K562 (cell line): ENCODE results near the gene HIPK1. TPM values are rescaled to one million over a fixed set of nuclear protein-coding genes. Genes with fewer than 3 reads are reported as not detected.

ENCODE experiments used
- ATAC-seq: fragments of 200-7000 bp; cut with Tn5 transposase; 3 replicates; pipeline ENCODE4 v1.9.1; 2020; ENCODE audit warnings: moderate library complexity
- BruUV-seq: library from RNA; stranded (reverse); fragments of 400-500 nt; replicated peaks from 2 replicates; lab custom pipeline; 2021; lab: Mats Ljungman, UMichigan
- CTCF ChIA-PET: fragments of 300-600 bp; formaldehyde crosslinking; extraction: SDS; loops from one replicate; lab custom pipeline; 2021; ENCODE audit warnings: low intra/inter-chr PET ratio; lab: Yijun Ruan, JAX
- POLR2A ChIA-PET: fragments of 300-600, 350-650 bp; sonication (Branson Sonifier 250); formaldehyde crosslinking; extraction: SDS; loops from one replicate; lab custom pipeline; 2021; ENCODE audit warnings: antibody characterized with exemption, inconsistent platforms; lab: Yijun Ruan, JAX
- DNase-seq, 4 experiments: peaks; one replicate each; pipeline versions ENCODE4 v3.0.0 to v3.0.0-alpha.2; 2011 to 2018; ENCODE audit warnings: low spot score in 3 of 4, mixed read lengths in 3 of 4; ENCODE audit errors: extremely low read depth in 1 of 4
- FAIRE-seq: peaks from 2 replicates; lab custom pipeline; 2011; peaks lifted over from hg19 to GRCh38; lab: Jason Lieb, UNC
- H2AFZ ChIP-seq: 2 replicates; pipeline ENCODE4 v1.6.0; 2011; ENCODE audit warnings: low read depth, low read length, control low read depth, inconsistent platforms
- H3K27ac ChIP-seq: fragments of 200-600 bp; 3 replicates; pipeline ENCODE4 v1.8.0; 2011; ENCODE audit warnings: low read depth, mild to moderate bottlenecking, control low read depth, inconsistent platforms, low read length, moderate library complexity, mixed read lengths; ENCODE audit errors: extremely low read depth
- H3K27me3 ChIP-seq, 2 experiments: fragments of 300-600 bp in 1 of 2; 2 replicates in 1 of 2; 3 replicates in 1 of 2; pipeline versions ENCODE4 v1.6.0 to v1.8.0; 2011; ENCODE audit warnings: inconsistent platforms in 2 of 2, low read length in 2 of 2, mild to moderate bottlenecking in 1 of 2, mixed read lengths in 1 of 2, moderate library complexity in 1 of 2; ENCODE audit not compliant: control insufficient read depth in 2 of 2, insufficient read depth in 2 of 2
- H3K36me3 ChIP-seq: fragments of 300-600 bp; 3 replicates; pipeline ENCODE4 v1.8.0; 2011; ENCODE audit warnings: mild to moderate bottlenecking, low read length, inconsistent platforms; ENCODE audit not compliant: control insufficient read depth, insufficient read depth
- H3K4me1 ChIP-seq, 2 experiments: fragments of 200-600 bp in 1 of 2; replicated peaks in 1 of 2; 2 replicates in 1 of 2; 3 replicates in 1 of 2; pipeline versions ENCODE4 v1.5.1 to v1.8.0; 2011; ENCODE audit warnings: inconsistent platforms in 2 of 2, low read length in 2 of 2, mild to moderate bottlenecking in 1 of 2, mixed read lengths in 1 of 2, moderate library complexity in 1 of 2; ENCODE audit not compliant: control insufficient read depth in 2 of 2, insufficient read depth in 2 of 2
- H3K4me2 ChIP-seq: 2 replicates; pipeline ENCODE4 v1.6.1; 2011; ENCODE audit warnings: low read length, control low read depth, inconsistent platforms, mixed read lengths; ENCODE audit not compliant: insufficient read depth
- H3K4me3 ChIP-seq: fragments of 200-600 bp; sonication (generic), shearing (Covaris generic); 2 replicates; pipeline ENCODE4 v1.5.1; 2016; ENCODE audit warnings: control low read depth, inconsistent platforms
- H3K79me2 ChIP-seq: fragments of 200-600 bp; 3 replicates; pipeline ENCODE4 v1.8.0; 2011; ENCODE audit warnings: low read length, inconsistent platforms; ENCODE audit not compliant: control insufficient read depth, insufficient read depth
- H3K9ac ChIP-seq, 2 experiments: 2 replicates each; pipeline versions ENCODE4 v1.6.0 to v1.6.1; 2011; ENCODE audit warnings: low read depth in 2 of 2, low read length in 2 of 2, control low read depth in 1 of 2, inconsistent platforms in 1 of 2, mild to moderate bottlenecking in 1 of 2, mixed read lengths in 1 of 2; ENCODE audit not compliant: insufficient read depth in 1 of 2
- H3K9me1 ChIP-seq: one replicate; pipeline ENCODE4 v1.6.0; 2011; ENCODE audit warnings: inconsistent platforms, mild to moderate bottlenecking, low read length, moderate library complexity; ENCODE audit not compliant: control insufficient read depth, insufficient read depth
- H3K9me3 ChIP-seq: replicated peaks from 2 replicates; pipeline ENCODE4 v1.5.1; 2011; ENCODE audit warnings: low read depth, low read length, inconsistent platforms; ENCODE audit not compliant: control insufficient read depth, insufficient read depth
- H4K20me1 ChIP-seq: replicated peaks from 2 replicates; pipeline ENCODE4 v1.6.1; 2011; ENCODE audit warnings: low read length, inconsistent platforms, mixed read lengths; ENCODE audit not compliant: control insufficient read depth, insufficient read depth
- E2F3 ChIP-seq: fragments of 250-450 bp; sonication (Bioruptor Pico); IDR thresholded peaks from 2 replicates; pipeline ENCODE4 v1.4.0; 2020; ENCODE audit warnings: mild to moderate bottlenecking
- HNRNPUL1 ChIP-seq: fragments of 200-400 bp; formaldehyde crosslinking; IDR thresholded peaks from 2 replicates; pipeline ENCODE4 v1.6.1; 2017; ENCODE audit warnings: low read length
- KDM1A ChIP-seq, 2 experiments: fragments of 450-650 bp; IDR thresholded peaks; 2 replicates each; pipeline ENCODE4 v1.6.1; 2016; ENCODE audit warnings: mild to moderate bottlenecking in 2 of 2
- NRF1 ChIP-seq, 2 experiments: fragments of 450-650 bp; IDR thresholded peaks in 1 of 2; conservative IDR thresholded peaks in 1 of 2; 2 replicates each; pipeline ENCODE4 v1.6.1; 2014; ENCODE audit warnings: mild to moderate bottlenecking in 2 of 2
- PHB ChIP-seq: fragments of 250-450 bp; sonication (Bioruptor Pico); IDR thresholded peaks from 2 replicates; pipeline ENCODE4 v1.5.0; 2021
- RFX7 ChIP-seq: fragments of 250-450 bp; sonication (Bioruptor Pico); IDR thresholded peaks from 2 replicates; pipeline ENCODE4 v1.5.1; 2021; ENCODE audit warnings: mild to moderate bottlenecking
- SRF ChIP-seq, 2 experiments: fragments of 250-450, 450-650 bp in 1 of 2; sonication (Bioruptor Pico) in 1 of 2; sonication (generic) in 1 of 2; formaldehyde crosslinking; IDR thresholded peaks; 2 replicates each; pipeline versions ENCODE4 v1.5.0 to v1.5.1; 2020 to 2022; ENCODE audit warnings: mild to moderate bottlenecking in 1 of 2, missing genetic modification reagents in 1 of 2
- ZNF23 ChIP-seq: fragments of 250-450 bp; sonication (Bioruptor Pico); IDR thresholded peaks from 2 replicates; pipeline ENCODE4 v1.4.0; 2020; ENCODE audit warnings: mild to moderate bottlenecking
- ZNF408 ChIP-seq: fragments of 250-450 bp; sonication (Bioruptor Pico); IDR thresholded peaks from 2 replicates; pipeline ENCODE4 v1.4.0; 2020; ENCODE audit warnings: low read depth, mild to moderate bottlenecking, moderate library complexity
- ZNF41 ChIP-seq: fragments of 250-450 bp; sonication (Bioruptor Pico); conservative IDR thresholded peaks from 2 replicates; pipeline ENCODE4 v1.4.0; 2020; ENCODE audit warnings: mild to moderate bottlenecking
- WGBS: fragments of 100-300 bp; shearing (Covaris generic); methylation state at CpG from one replicate; pipeline ENCODE4 v1.1.6; 2016; ENCODE audit warnings: low coverage, mixed read lengths; ENCODE audit not compliant: insufficient coverage; ENCODE audit errors: missing lambda C conversion rate; 5-methylcytosine and 5-hydroxymethylcytosine counted together
- in situ Hi-C: fragments of 300-500 bp; cut with MboI; formaldehyde crosslinking; loops from 4 replicates; pipeline ENCODE4 v1.15.0; 2018; ENCODE audit warnings: inconsistent platforms, mixed read lengths
- intact Hi-C: fragments of 100-400 bp; cut with micrococcal nuclease; formaldehyde crosslinking; loops from 2 replicates; pipeline ENCODE4 v1.14.2; 2022
- polyA plus RNA-seq, 8 experiments: library from polyadenylated mRNA; depleted of rRNA in 4 of 8; stranded (reverse) in 5 of 8; unstranded in 3 of 8; fragments of >200 nt; fragmentation: Nextera tagmentation in 2 of 8; fragmentation: Illumina TruSeq in 1 of 8; extraction: Ambion mirVana in 2 of 8; extraction: Trizol in 1 of 8; gene quantifications; 2 replicates each; pipeline versions ENCODE4 v1.2.1 to v1.2.3, GENCODE V29; 2011 to 2014; ENCODE audit warnings: inconsistent platforms in 1 of 8, missing spikeins in 1 of 8
- total RNA-seq, 7 experiments: library from RNA; depleted of rRNA in 6 of 7; stranded (reverse); fragments of >200 nt in 6 of 7; fragmentation: Illumina TruSeq in 2 of 7; extraction: Trizol in 2 of 7; gene quantifications; 2 replicates each; pipeline versions ENCODE4 v1.2.1 to v1.2.3, GENCODE V29; 2011 to 2021; ENCODE audit warnings: low replicate concordance in 1 of 7
- TF ChIP-seq, protein P1 (sequence below): fragments of 450-650 bp; conservative IDR thresholded peaks from 2 replicates; pipeline ENCODE4 v1.6.1; 2016; ENCODE audit warnings: missing genetic modification characterization, low read depth, mild to moderate bottlenecking, missing compliant biosample characterization, moderate library complexity
- TF ChIP-seq, protein P2 (sequence below): fragments of 450-650 bp; IDR thresholded peaks from 2 replicates; pipeline ENCODE4 v1.6.1; 2016; ENCODE audit warnings: mild to moderate bottlenecking
- TF ChIP-seq, protein P3 (sequence below): fragments of 450-650 bp; IDR thresholded peaks from 2 replicates; pipeline ENCODE4 v1.6.1; 2018; ENCODE audit not compliant: partially characterized antibody
- TF ChIP-seq, protein P4 (sequence below): fragments of 250-450 bp; sonication (Bioruptor Pico); IDR thresholded peaks from 2 replicates; pipeline ENCODE4 v1.4.0; 2020; ENCODE audit warnings: borderline replicate concordance

HIPK1 gene
- total and polyA plus RNA-seq, 9 of the 15 experiments (the other 6 are each of a cell fraction or from before 2014, with no cell fraction given), result 10.0 to 57.9 (median 29.6) TPM

DNA sequence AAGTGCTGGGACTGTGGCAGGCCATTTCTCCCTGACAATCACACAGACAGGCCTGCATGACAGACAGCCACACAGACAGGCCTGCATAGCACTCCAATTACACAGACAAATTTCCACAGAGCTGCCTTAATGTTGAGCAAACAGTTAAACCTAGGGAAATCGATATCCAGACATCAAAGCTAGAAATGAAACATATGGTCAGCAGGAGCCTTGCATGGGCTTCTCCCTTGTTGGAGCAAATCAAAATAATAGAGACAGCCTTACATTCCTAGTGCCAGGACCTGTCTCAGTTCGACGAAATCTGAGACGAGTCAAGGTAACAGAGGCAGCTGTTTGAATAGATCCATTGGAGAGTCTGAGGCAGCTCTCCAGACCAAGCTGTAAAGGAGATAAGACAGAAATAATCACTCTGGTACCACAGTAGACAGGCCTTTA lies 92.6 kb downstream of the HIPK1 start:
- no peak overlapping the region for H3K4me2 ChIP-seq
- peaks cover 0 to 10% of the 10 kb centered on the region in 2 experiments; a peak in 1 of 5 replicates for H3K27me3 ChIP-seq
- H2AFZ ChIP-seq, result 0 out of 2 replicates have a peak overlapping the region, but pooled peaks have one; percentile 6
- no peak overlapping the region for H3K9ac ChIP-seq
- no peaks in the 10 kb centered on the region; the same call in 1 of the 2 replicates for H3K9me3 ChIP-seq
- FAIRE-seq, result no peak
- no peaks in the 10 kb centered on the region for H3K79me2 ChIP-seq
- H3K4me3 ChIP-seq, result no peak overlapping the region
- no peaks in the 10 kb centered on the region for H3K36me3 ChIP-seq
- no TSS peak for BruUV-seq
- intact Hi-C loops, result no loop called here
- DNase-seq, result peak in 1 of 4 experiments; percentile 14
- 4% methylated on average over 4 of the region's 4 CpGs for WGBS
- in situ Hi-C loops, result no loop called here
- no peaks in the 10 kb centered on the region for H4K20me1 ChIP-seq
- no peaks in the 10 kb centered on the region for H3K9me1 ChIP-seq
- POLR2A ChIA-PET, result interaction anchor here (0.6 to 1.0 kb wide), 2 partner anchors 8 to 382 kb away, joined by 3 to 4 read pairs; no protein-coding TSS in a partner anchor
- H3K4me1 ChIP-seq, result no peaks in the 10 kb centered on the region
- H3K27ac ChIP-seq, result no peak overlapping the region
- CTCF ChIA-PET, result no interaction called here
- ATAC-seq, result no peak
- TF ChIP-seq PHB (CRISPR knock-in tag) (no peak), E2F3 (CRISPR knock-in tag) (no peak), RFX7 (CRISPR knock-in tag) (no peak), HNRNPUL1 (no peak), ZNF23 (CRISPR knock-in tag) (no peak), SRF (CRISPR knock-in tag; IDR thresholded peaks at IDR 0.05) (no peak), ZNF41 (no peak), NRF1 (conservative IDR thresholded peaks at IDR 0.05 in 1 of 2, IDR thresholded peaks at IDR 0.05 in 1 of 2) (no peak), ZNF408 (CRISPR knock-in tag) (no peak), KDM1A (IDR thresholded peaks at IDR 0.05) (no peak)
- TF ChIP-seq, protein P1, sequence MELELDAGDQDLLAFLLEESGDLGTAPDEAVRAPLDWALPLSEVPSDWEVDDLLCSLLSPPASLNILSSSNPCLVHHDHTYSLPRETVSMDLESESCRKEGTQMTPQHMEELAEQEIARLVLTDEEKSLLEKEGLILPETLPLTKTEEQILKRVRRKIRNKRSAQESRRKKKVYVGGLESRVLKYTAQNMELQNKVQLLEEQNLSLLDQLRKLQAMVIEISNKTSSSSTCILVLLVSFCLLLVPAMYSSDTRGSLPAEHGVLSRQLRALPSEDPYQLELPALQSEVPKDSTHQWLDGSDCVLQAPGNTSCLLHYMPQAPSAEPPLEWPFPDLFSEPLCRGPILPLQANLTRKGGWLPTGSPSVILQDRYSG (tag), result no peak
- TF ChIP-seq, protein P2, sequence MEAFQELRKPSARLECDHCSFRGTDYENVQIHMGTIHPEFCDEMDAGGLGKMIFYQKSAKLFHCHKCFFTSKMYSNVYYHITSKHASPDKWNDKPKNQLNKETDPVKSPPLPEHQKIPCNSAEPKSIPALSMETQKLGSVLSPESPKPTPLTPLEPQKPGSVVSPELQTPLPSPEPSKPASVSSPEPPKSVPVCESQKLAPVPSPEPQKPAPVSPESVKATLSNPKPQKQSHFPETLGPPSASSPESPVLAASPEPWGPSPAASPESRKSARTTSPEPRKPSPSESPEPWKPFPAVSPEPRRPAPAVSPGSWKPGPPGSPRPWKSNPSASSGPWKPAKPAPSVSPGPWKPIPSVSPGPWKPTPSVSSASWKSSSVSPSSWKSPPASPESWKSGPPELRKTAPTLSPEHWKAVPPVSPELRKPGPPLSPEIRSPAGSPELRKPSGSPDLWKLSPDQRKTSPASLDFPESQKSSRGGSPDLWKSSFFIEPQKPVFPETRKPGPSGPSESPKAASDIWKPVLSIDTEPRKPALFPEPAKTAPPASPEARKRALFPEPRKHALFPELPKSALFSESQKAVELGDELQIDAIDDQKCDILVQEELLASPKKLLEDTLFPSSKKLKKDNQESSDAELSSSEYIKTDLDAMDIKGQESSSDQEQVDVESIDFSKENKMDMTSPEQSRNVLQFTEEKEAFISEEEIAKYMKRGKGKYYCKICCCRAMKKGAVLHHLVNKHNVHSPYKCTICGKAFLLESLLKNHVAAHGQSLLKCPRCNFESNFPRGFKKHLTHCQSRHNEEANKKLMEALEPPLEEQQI, result no peak
- TF ChIP-seq, protein P3, sequence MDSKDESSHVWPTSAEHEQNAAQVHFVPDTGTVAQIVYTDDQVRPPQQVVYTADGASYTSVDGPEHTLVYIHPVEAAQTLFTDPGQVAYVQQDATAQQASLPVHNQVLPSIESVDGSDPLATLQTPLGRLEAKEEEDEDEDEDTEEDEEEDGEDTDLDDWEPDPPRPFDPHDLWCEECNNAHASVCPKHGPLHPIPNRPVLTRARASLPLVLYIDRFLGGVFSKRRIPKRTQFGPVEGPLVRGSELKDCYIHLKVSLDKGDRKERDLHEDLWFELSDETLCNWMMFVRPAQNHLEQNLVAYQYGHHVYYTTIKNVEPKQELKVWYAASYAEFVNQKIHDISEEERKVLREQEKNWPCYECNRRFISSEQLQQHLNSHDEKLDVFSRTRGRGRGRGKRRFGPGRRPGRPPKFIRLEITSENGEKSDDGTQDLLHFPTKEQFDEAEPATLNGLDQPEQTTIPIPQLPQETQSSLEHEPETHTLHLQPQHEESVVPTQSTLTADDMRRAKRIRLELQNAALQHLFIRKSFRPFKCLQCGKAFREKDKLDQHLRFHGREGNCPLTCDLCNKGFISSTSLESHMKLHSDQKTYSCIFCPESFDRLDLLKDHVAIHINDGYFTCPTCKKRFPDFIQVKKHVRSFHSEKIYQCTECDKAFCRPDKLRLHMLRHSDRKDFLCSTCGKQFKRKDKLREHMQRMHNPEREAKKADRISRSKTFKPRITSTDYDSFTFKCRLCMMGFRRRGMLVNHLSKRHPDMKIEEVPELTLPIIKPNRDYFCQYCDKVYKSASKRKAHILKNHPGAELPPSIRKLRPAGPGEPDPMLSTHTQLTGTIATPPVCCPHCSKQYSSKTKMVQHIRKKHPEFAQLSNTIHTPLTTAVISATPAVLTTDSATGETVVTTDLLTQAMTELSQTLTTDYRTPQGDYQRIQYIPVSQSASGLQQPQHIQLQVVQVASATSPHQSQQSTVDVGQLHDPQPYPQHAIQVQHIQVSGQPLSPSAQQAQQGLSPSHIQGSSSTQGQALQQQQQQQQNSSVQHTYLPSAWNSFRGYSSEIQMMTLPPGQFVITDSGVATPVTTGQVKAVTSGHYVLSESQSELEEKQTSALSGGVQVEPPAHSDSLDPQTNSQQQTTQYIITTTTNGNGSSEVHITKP, result no peak
- TF ChIP-seq, protein P4, sequence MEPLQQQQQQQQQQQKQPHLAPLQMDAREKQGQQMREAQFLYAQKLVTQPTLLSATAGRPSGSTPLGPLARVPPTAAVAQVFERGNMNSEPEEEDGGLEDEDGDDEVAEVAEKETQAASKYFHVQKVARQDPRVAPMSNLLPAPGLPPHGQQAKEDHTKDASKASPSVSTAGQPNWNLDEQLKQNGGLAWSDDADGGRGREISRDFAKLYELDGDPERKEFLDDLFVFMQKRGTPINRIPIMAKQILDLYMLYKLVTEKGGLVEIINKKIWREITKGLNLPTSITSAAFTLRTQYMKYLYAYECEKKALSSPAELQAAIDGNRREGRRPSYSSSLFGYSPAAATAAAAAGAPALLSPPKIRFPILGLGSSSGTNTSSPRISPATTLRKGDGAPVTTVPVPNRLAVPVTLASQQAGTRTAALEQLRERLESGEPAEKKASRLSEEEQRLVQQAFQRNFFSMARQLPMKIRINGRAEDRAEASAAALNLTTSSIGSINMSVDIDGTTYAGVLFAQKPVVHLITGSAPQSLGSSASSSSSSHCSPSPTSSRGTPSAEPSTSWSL (CRISPR knock-in tag), result no peak
